WTC11 (cell line): Measurements from ENCODE around the gene MED26. TPM values are rescaled to one million over a fixed set of nuclear protein-coding genes. Genes with fewer than 3 reads are reported as not detected.
A peak's percentile ranks its signal among the peaks of the same experiment; 100 is the strongest.
"Not testable (repeated sequence)": the region's sequence is repeated elsewhere in the genome, so short reads cannot be mapped to it uniquely, and the experiment has no call there.

Experiments used
- ATAC-seq: fragments of 200-7000 bp; cut with Tn5 transposase; 2 replicates; pipeline ENCODE4 v1.10.0; 2021; ENCODE audit warnings: mild to moderate bottlenecking, moderate library complexity
- CTCF ChIA-PET: fragments of 300-600 bp; sonication (Branson Sonifier 250); formaldehyde crosslinking; loops from one replicate; lab custom pipeline; 2021; ENCODE audit warnings: antibody characterized with exemption; lab: Charles Lee
- POLR2A ChIA-PET: fragments of 350-600 bp; sonication (Branson Sonifier 250); formaldehyde crosslinking; loops from one replicate; lab custom pipeline; 2021; ENCODE audit warnings: antibody characterized with exemption; lab: Charles Lee
- DNase-seq: peaks from one replicate; pipeline ENCODE4 v3.0.0; 2021; ENCODE audit warnings: low spot score
- H3K27ac Mint-ChIP-seq: 2 replicates; pipeline ENCODE4 v1.8.0; 2021; ENCODE audit warnings: mixed read lengths
- H3K27me3 Mint-ChIP-seq: 2 replicates; pipeline ENCODE4 v1.8.0; 2021; ENCODE audit warnings: low read depth, mild to moderate bottlenecking, moderate library complexity, mixed read lengths
- H3K36me3 Mint-ChIP-seq: 2 replicates; pipeline ENCODE4 v1.8.0; 2021; ENCODE audit warnings: mixed read lengths
- H3K4me1 Mint-ChIP-seq: 2 replicates; pipeline ENCODE4 v1.8.0; 2022; ENCODE audit warnings: mixed read lengths
- H3K4me3 Mint-ChIP-seq: 2 replicates; pipeline ENCODE4 v1.8.0; 2021; ENCODE audit warnings: mild to moderate bottlenecking, moderate library complexity, mixed read lengths
- H3K9me3 Mint-ChIP-seq: 2 replicates; pipeline ENCODE4 v1.8.0; 2021; ENCODE audit warnings: mixed read lengths
- AFF4 ChIP-seq: sonication (generic); formaldehyde crosslinking; IDR thresholded peaks from 2 replicates; pipeline ENCODE4 v1.8.1; 2023; ENCODE audit warnings: mild to moderate bottlenecking, missing genetic modification reagents, borderline replicate concordance
- CDX4 ChIP-seq: fragments of 250-450 bp; sonication (Bioruptor Pico); IDR thresholded peaks from 2 replicates; pipeline ENCODE4 v1.9.0; 2021; ENCODE audit warnings: moderate library complexity, mild to moderate bottlenecking, inconsistent platforms, borderline replicate concordance
- CREM ChIP-seq: sonication (generic); formaldehyde crosslinking; IDR thresholded peaks from 2 replicates; pipeline ENCODE4 v1.8.1; 2022; ENCODE audit warnings: mild to moderate bottlenecking, missing genetic modification reagents, moderate library complexity
- ESRRA ChIP-seq: sonication (generic); formaldehyde crosslinking; IDR thresholded peaks from 2 replicates; pipeline ENCODE4 v1.8.1; 2022; ENCODE audit warnings: mild to moderate bottlenecking, missing genetic modification reagents, borderline replicate concordance
- FOXP1 ChIP-seq: sonication (generic); formaldehyde crosslinking; IDR thresholded peaks from 2 replicates; pipeline ENCODE4 v1.8.0; 2022; ENCODE audit warnings: missing genetic modification reagents, mild to moderate bottlenecking, moderate library complexity, borderline replicate concordance
- IRF1 ChIP-seq: sonication (generic); formaldehyde crosslinking; IDR thresholded peaks from 2 replicates; pipeline ENCODE4 v1.8.0; 2023; ENCODE audit warnings: missing genetic modification reagents
- IRF2 ChIP-seq: sonication (generic); formaldehyde crosslinking; IDR thresholded peaks from 2 replicates; pipeline ENCODE4 v1.8.0; 2022; ENCODE audit warnings: low read depth, missing genetic modification reagents, borderline replicate concordance
- PREB ChIP-seq: sonication (generic); formaldehyde crosslinking; IDR thresholded peaks from 2 replicates; pipeline ENCODE4 v1.8.1; 2022; ENCODE audit warnings: mild to moderate bottlenecking, missing genetic modification reagents, moderate library complexity, borderline replicate concordance
- SP1 ChIP-seq: sonication (generic); formaldehyde crosslinking; conservative IDR thresholded peaks from 2 replicates; pipeline ENCODE4 v1.8.1; 2022; ENCODE audit warnings: missing genetic modification reagents
- STAT6 ChIP-seq: sonication (generic); formaldehyde crosslinking; conservative IDR thresholded peaks from 2 replicates; pipeline ENCODE4 v1.8.1; 2023; ENCODE audit warnings: mild to moderate bottlenecking, low read depth, missing genetic modification reagents, moderate library complexity
- TEAD1 ChIP-seq: sonication (generic); formaldehyde crosslinking; IDR thresholded peaks from 2 replicates; pipeline ENCODE4 v1.8.0; 2022; ENCODE audit warnings: mild to moderate bottlenecking, missing genetic modification reagents
- ZNF532 ChIP-seq: fragments of 250-450 bp; sonication (Bioruptor Pico); IDR thresholded peaks from 2 replicates; pipeline ENCODE4 v1.9.0; 2021; ENCODE audit warnings: mild to moderate bottlenecking, borderline replicate concordance
- ZNF671 ChIP-seq: fragments of 250-450 bp; sonication (Bioruptor Pico); IDR thresholded peaks from 2 replicates; pipeline ENCODE4 v1.8.0; 2021; ENCODE audit warnings: mild to moderate bottlenecking
- total RNA-seq: library from RNA; stranded (reverse); gene quantifications from 3 replicates; pipeline ENCODE4 v1.2.3, GENCODE V29; 2021

The MED26 gene
- total RNA-seq, 1 experiment from 2014 or later, result 14.2 TPM

- no peak for TF ChIP-seq ZNF532 (CRISPR knock-in tag)
Measured at GRCh38 chr19:16544473-16545231, 83.4 kb downstream of the MED26 start (continued).

- peaks cover 17% of the 10 kb centered on the region for H3K4me1 Mint-ChIP-seq
- not testable (repeated sequence) for DNase-seq, H3K27ac Mint-ChIP-seq, H3K9me3 Mint-ChIP-seq, ATAC-seq, H3K27me3 Mint-ChIP-seq
- H3K4me3 Mint-ChIP-seq, result peak overlapping the region; percentile 89
- ChIA-PET CTCF (interaction anchor here (0.6 kb wide), 1 partner anchor 852 kb away, joined by 3 read pairs; no protein-coding TSS in a partner anchor), POLR2A (interaction anchor here (0.7 kb wide), 2 partner anchors 41 to 496 kb away, joined by 4 read pairs; no protein-coding TSS in a partner anchor)
- H3K36me3 Mint-ChIP-seq, result peaks cover 21% of the 10 kb centered on the region
Measured at GRCh38 chr19:16543734-16544133, 84.3 kb downstream of the MED26 start.

- DNase-seq (no peak), ATAC-seq (no peak)
- Mint-ChIP-seq H3K9me3 (no peaks in the 10 kb centered on the region), H3K4me1 (peaks cover 17% of the 10 kb centered on the region), H3K4me3 (peak overlapping the region; percentile 89), H3K27ac (peak overlapping the region; percentile 87), H3K36me3 (peaks cover 27% of the 10 kb centered on the region), H3K27me3 (no peaks in the 10 kb centered on the region)
- ChIA-PET POLR2A (interaction anchor here (0.7 to 0.8 kb wide), 2 partner anchors 42 to 45 kb away, joined by 3 to 4 read pairs; no protein-coding TSS in a partner anchor), CTCF (interaction anchor here (0.5 kb wide), 1 partner anchor 102 kb away, joined by 3 read pairs; no protein-coding TSS in a partner anchor)
- no peak for TF ChIP-seq CREM (CRISPR knock-in tag)
- no peak for TF ChIP-seq TEAD1 (CRISPR knock-in tag)
- TF ChIP-seq FOXP1 (CRISPR knock-in tag), result no peak
- TF ChIP-seq ZNF671 (CRISPR knock-in tag), result no peak
- TF ChIP-seq PREB, result no peak
- TF ChIP-seq AFF4 (CRISPR knock-in tag), result no peak
- no peak for TF ChIP-seq ESRRA (CRISPR knock-in tag)
- no peak for TF ChIP-seq IRF1
- TF ChIP-seq CDX4 (CRISPR knock-in tag), result no peak
- no peak for TF ChIP-seq IRF2 (CRISPR knock-in tag)
- TF ChIP-seq STAT6 (CRISPR knock-in tag), result no peak
- TF ChIP-seq SP1 (CRISPR knock-in tag), result no peak
Measured at GRCh38 chr19:16542910-16543472, 85.0 kb downstream of the MED26 start.
